Measurements from ENCODE around the gene MYOM1.

Gene MYOM1

GRCh38 chr18:3115447-3116030, 104.2 kb downstream of the MYOM1 start:
- H3K27me3 ChIP-seq (ENCODE audit: low read depth, low read length): peaks cover 7% of the 10 kb centered on the region; the same call in 1 of the 2 replicates
- no peaks in the 10 kb centered on the region for H4K20me1 ChIP-seq (ENCODE audit: insufficient read depth, low read length)
- H3K27ac ChIP-seq (ENCODE audit: low read length): no peak overlapping the region

GRCh38 chr18:3114451-3114850, 105.3 kb downstream of the MYOM1 start:
- no peak overlapping the region for H3K9ac ChIP-seq (ENCODE audit: low read length)
- H3K27me3 ChIP-seq (ENCODE audit: low read depth, low read length): peaks cover 7% of the 10 kb centered on the region; the same call in 1 of the 2 replicates
- H3K4me3 ChIP-seq (ENCODE audit: low read length): no peak overlapping the region
- no peaks in the 10 kb centered on the region for H3K9me3 ChIP-seq (ENCODE audit: insufficient read depth, low read length)
- TF ChIP-seq CTCF (IDR thresholded peaks at IDR 0.05; ENCODE audit: low read depth, low read length): no peak
- no peak for TF ChIP-seq EZH2phosphoT487 (IDR thresholded peaks at IDR 0.05; ENCODE audit: low read depth)
- H2AFZ ChIP-seq (ENCODE audit: low read depth, low read length): no peak overlapping the region
- no peaks in the 10 kb centered on the region for H3K79me2 ChIP-seq (ENCODE audit: low read length)
- H4K20me1 ChIP-seq (ENCODE audit: insufficient read depth, low read length): no peaks in the 10 kb centered on the region
- no peak overlapping the region for H3K27ac ChIP-seq (ENCODE audit: low read length)
- no peak overlapping the region for H3K4me2 ChIP-seq (ENCODE audit: low read length)
- no peaks in the 10 kb centered on the region for H3K4me1 ChIP-seq (ENCODE audit: low read length)
- H3K36me3 ChIP-seq (replicated peaks; ENCODE audit: low read depth, low read length): no peaks in the 10 kb centered on the region

More at GRCh38 chr18:3115447-3116030, 104.2 kb downstream of the MYOM1 start:
- TF ChIP-seq EZH2phosphoT487 (IDR thresholded peaks at IDR 0.05; ENCODE audit: low read depth) (no peak), CTCF (IDR thresholded peaks at IDR 0.05; ENCODE audit: low read depth, low read length) (no peak)
- Histone ChIP-seq H3K4me2 (ENCODE audit: low read length) (no peak overlapping the region), H3K36me3 (replicated peaks; ENCODE audit: low read depth, low read length) (no peaks in the 10 kb centered on the region), H3K4me1 (ENCODE audit: low read length) (no peaks in the 10 kb centered on the region), H3K4me3 (ENCODE audit: low read length) (no peak overlapping the region), H2AFZ (ENCODE audit: low read depth, low read length) (no peak overlapping the region), H3K9me3 (ENCODE audit: insufficient read depth, low read length) (no peaks in the 10 kb centered on the region), H3K9ac (ENCODE audit: low read length) (no peak overlapping the region), H3K79me2 (ENCODE audit: low read length) (no peaks in the 10 kb centered on the region)

- Histone ChIP-seq H3K9ac (ENCODE audit: low read length) (no peak overlapping the region), H2AFZ (ENCODE audit: low read depth, low read length) (no peak overlapping the region), H3K4me2 (ENCODE audit: low read length) (no peak overlapping the region), H3K79me2 (ENCODE audit: low read length) (no peaks in the 10 kb centered on the region), H3K4me1 (ENCODE audit: low read length) (no peaks in the 10 kb centered on the region), H3K9me3 (ENCODE audit: insufficient read depth, low read length) (no peaks in the 10 kb centered on the region), H4K20me1 (ENCODE audit: insufficient read depth, low read length) (no peaks in the 10 kb centered on the region), H3K27me3 (ENCODE audit: low read depth, low read length) (peaks cover 7% of the 10 kb centered on the region; the same call in 1 of the 2 replicates), H3K36me3 (replicated peaks; ENCODE audit: low read depth, low read length) (no peaks in the 10 kb centered on the region), H3K4me3 (ENCODE audit: low read length) (no peak overlapping the region), H3K27ac (ENCODE audit: low read length) (no peak overlapping the region)
- TF ChIP-seq CTCF (IDR thresholded peaks at IDR 0.05; ENCODE audit: low read depth, low read length) (no peak), EZH2phosphoT487 (IDR thresholded peaks at IDR 0.05; ENCODE audit: low read depth) (no peak)
These were observed 105.7 kb downstream of the MYOM1 start for GRCh38 chr18:3114026-3114425.

- Histone ChIP-seq H3K79me2 (ENCODE audit: low read length) (no peaks in the 10 kb centered on the region), H3K27me3 (ENCODE audit: low read depth, low read length) (peaks cover 13% of the 10 kb centered on the region; the same call in 1 of the 2 replicates), H3K4me3 (ENCODE audit: low read length) (no peak overlapping the region), H3K4me2 (ENCODE audit: low read length) (no peak overlapping the region), H2AFZ (ENCODE audit: low read depth, low read length) (no peak overlapping the region), H3K9ac (ENCODE audit: low read length) (no peak overlapping the region), H3K9me3 (ENCODE audit: insufficient read depth, low read length) (no peaks in the 10 kb centered on the region), H3K4me1 (ENCODE audit: low read length) (no peaks in the 10 kb centered on the region), H4K20me1 (ENCODE audit: insufficient read depth, low read length) (no peaks in the 10 kb centered on the region), H3K27ac (ENCODE audit: low read length) (no peak overlapping the region), H3K36me3 (replicated peaks; ENCODE audit: low read depth, low read length) (no peaks in the 10 kb centered on the region)
- TF ChIP-seq EZH2phosphoT487 (IDR thresholded peaks at IDR 0.05; ENCODE audit: low read depth): no peak
- no peak for TF ChIP-seq CTCF (IDR thresholded peaks at IDR 0.05; ENCODE audit: low read depth, low read length)
These were observed 108.1 kb downstream of the MYOM1 start for GRCh38 chr18:3111523-3112240.

All from OCI-LY3 (cell line).